Measurements from ENCODE around the gene IRX5.

The IRX5 gene

DNA sequence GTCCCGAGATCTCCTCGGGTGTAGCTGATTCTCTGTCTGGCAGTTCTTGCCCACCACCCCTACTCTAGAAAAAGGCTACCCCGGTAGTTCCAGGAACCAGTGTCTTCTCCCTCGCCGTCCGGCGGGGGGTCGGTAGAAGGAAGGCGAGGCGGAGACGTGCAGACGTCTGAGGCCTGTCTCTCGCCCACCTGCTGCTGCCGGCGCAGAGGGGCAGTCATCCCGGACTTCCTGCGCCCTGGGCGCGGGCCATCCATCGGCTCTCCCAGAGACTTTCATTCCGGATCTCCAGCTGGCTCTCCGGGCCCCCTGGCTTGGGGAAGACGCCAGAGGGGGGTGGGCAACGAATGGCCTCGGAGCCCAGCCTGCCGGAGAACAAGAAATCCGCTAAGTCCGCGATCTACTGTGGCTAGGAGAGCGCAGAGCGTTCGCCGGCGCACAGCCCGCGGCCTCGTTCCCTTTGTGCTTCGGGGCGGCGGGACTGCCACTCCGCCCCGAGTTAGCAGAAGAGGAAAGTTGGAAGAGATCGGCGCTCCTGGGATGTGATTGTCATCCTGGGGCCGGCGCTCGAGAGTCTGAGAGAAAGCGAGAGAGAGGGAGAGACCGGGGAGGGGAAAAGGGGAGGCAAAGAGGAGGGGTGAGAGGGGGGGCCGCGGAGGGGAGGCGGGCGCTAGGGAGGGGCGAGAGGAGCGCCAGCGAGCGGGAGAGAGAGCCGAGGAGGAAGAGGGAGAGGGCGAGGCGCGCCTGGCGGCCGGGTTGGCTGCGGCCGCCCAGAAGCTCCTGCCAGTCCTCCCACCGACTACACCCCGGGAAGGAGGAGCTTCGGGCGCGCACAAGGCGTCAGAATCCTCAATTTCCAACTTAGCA lies at the start of gene IRX5:
TSS of gene IRX5 (plus strand) at position 861 of the 864 bp plus-strand sequence. CDS start 334 bp downstream, outside the sequence.
- DNase-seq (ENCODE audit: low spot score) = peak; percentile 69

DNA sequence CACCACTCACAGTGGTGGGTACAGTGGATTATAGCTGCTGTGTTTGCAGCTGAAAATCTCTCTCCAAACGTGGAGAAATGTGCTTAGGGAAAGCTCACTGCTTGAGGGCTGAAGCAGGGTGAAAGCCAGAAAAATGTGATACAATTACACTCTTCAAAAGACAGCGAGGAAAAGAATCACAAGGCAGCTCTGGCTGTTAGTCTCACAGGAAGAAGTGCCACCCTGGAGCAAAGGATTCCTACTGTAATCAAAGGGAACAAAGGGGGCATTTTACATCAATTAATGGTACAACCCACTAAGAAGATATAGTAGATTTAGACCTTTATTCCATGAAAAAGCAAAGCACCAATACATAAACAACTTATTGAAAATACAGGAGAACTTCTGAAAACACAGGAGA lies 48.1 kb upstream of the IRX5 start:
- DNase-seq (ENCODE audit: low spot score) = no peak

DNA sequence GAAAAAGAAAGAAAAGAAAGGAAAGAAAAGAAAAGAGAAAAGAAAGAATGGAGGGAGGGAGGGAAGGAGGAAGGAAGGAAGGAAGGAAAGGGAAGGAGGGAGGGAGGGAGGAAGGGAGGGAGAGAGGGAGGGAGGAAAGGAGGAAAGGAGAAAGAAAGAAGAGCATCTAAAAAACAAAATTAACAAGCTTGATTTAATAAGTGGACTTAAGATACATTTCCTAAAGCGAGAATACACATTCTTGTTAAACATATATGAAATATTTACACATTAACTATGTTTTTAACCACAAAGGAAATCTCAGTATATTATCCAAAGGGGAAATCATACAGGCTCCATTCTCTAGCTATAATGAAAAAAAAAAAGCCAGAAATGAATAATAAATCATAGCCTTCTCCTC lies 47.3 kb upstream of the IRX5 start:
- no peak for DNase-seq (ENCODE audit: low spot score)

DNA sequence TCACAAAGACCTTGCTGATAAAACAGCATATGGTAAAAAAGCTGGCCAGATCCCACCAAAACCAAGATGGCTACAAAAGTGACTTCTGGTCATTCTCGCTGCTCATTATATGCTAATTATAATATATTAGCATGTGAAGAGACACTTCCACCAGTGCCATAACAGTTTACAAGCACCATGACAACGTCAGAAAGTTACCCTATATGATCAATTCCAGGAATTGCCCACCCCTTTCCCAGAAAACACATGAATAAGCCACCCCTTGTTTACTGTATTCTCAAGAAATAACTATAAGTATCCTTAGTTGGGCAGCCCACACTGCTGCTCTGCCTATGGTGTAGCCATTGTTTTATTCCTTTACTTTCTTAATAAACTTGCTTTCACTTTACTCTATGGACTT lies 44.6 kb upstream of the IRX5 start:
- no peak for DNase-seq (ENCODE audit: low spot score)

DNA sequence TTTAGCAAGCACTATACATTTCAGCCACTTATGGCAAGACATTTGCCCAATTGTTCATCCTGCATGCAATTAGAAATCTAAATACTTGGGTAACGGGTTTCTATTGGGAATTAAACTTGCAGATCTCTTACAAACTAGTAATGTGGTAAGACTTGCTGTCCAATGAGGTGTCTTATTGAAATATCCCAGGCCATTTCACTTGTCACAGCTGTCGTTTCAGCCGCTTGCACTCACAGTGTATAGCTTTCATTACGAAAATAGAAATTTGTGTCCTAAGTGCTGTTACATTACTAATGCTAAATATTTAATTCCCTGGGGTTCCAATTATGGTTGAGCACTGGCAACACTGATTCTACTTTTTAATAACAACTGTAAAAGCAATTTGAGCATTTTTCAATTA lies 40.3 kb upstream of the IRX5 start:
- DNase-seq (ENCODE audit: low spot score) = no peak

DNA sequence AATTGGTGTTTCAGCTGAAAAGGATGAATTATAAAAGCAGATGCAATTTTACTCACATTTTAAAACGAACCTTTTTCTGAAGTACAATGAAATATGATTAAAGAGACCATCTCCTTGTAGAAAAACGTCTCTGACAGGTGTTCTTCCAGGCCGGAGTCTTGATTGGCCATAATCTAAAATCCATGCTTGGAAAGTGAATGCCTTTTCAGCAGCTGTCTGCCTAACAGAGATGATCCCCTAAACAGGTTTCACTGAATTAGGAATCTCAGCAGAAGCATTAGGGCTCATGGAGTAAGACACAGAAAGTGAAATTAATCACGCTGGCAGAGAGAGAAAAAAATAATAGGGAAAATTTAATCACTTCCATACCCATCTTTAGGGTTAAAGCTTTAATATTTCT lies 39.3 kb upstream of the IRX5 start:
- DNase-seq (ENCODE audit: low spot score) = no peak

DNA sequence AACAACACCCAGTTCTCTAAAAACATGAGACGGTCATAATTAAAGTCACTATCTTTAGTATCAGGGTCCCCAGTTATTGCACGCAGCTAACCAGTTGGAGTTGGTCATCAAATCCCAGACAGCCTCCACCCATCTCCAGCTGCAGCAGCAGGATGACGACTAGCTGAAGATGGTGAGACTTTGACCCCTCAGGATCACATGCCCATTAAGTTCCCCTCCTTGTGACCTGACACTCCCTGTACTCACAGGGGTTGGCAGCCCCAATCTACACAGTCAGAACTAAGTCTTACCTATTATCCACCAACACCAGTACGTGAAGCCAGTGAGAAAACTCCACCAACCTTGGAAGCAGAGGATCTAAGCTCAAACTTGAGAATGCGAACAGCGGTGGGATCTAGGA lies 37.7 kb upstream of the IRX5 start:
- no peak for DNase-seq (ENCODE audit: low spot score)

DNA sequence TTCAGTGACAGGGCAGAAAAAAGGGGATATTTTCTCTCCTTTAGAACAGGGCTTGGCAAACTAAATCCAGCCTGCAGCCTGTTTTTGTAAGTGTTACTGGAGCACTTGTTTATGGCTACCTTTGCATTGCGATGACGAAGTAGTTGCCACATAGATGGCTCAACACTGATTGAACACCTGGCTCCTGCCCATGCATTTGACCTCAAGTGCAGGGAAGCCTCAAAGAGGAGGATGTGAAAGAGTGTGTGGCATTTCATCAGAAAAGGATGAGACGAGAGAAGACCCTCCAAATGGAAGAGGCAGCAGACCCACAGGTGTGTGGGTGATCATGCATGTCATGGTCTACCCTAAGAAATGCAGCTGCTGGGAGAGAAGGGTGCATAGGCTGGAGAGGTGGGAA lies 32.7 kb upstream of the IRX5 start:
- no peak for DNase-seq (ENCODE audit: low spot score)

DNA sequence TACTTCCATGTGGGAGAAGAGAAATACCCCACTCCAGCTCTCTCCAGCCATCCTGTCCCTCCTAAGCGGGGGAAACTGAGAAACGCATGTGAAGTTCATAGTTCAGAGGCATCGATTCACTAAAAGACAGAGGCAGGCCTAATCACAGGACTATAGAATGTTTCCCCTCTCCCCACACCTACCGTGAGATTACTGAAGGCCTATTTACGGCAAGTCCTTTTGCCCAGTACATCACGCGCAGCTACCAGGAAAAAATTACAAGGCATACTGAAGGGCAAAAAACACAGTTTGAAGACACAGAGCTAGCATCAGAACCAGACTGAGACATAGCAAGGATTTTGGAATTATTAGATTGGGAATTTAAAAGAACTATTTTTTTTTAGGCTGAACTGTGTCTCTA lies 29.1 kb upstream of the IRX5 start:
- DNase-seq (ENCODE audit: low spot score) = no peak

DNA sequence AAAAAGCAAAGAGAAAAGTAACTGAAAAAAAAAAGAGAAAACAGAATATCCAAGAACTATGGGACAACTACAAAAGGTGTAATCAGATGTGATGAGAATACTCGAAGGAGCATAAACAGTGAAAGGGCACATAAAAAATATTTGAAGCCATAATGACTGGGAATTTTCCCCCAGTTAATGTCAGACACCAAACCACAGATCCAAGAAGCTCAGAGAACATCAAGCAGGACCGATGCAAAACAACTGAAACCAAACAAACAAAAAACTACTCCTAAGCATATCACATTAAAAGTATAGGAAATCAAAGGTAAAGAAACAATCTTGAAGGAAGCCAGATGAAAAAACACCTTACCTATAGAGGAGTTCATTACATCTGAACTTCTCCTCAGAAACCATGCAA lies 27.6 kb upstream of the IRX5 start:
- no peak for DNase-seq (ENCODE audit: low spot score)

DNA sequence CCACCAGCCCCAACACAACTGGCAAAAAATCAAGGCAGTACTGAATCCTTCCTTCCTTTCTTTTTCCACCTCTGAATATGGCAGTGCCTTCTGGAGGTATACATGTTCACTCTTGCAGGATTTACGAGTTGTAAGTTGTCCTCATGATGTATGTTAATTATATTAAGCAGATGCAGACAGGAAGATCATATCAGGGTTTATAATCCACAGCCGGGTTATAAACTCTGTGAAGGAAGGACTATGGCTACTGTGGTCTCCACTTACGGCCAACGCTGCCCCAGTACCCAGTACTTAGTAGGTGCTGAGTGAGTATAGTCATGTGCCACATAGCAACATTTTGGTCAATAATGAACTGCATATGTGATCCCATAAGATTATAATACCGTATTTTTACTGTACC lies 19.6 kb upstream of the IRX5 start:
- DNase-seq (ENCODE audit: low spot score) = no peak

DNA sequence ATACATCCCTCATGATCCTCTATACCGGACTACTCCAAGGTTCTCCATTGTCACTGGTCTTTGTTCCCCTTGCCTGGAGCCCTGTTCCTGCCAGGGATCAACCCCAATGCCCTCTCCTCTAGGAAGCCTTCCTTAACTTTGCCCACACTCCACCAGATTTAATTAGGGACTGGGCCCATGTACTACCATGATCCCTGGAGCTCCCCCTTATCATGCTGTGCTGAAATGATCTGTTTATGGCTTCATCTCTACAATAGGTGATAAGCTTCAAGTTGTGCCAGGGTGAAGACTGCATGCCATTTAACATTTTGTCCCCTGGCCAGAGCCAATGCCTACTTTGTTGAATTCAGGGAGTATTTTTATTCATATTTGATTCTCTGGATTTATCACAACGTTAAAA lies 17.9 kb upstream of the IRX5 start:
- DNase-seq (ENCODE audit: low spot score) = no peak

DNA sequence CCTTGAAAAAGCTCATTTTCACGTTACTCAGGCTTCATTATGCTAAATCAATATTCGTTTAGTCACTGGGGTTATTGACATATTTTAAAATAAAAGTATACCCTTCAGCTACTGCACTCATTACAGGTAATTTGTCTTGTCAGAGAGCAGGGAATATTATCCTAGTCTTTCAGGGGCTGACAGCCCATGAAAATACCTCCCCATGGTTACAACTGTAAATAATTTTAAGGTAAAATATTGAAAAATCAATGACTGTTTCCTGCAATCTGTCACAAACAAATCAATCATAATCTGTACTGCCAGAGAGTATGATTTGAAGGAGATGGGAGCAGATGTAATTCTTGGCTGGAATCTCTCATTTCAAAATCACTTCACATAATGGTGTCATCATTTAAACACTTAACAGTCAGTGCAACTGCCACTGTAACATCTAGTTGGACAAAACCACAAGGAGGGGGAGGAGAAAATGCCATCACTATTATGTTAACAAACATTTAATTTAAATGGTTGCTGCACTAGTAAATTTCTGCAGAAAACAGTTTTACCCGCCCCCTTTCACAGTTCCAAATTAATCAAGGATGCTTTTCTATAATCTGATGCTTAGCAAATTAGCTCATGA lies 9.3 kb upstream of the IRX5 start:
- DNase-seq (ENCODE audit: low spot score) = no peak

DNA sequence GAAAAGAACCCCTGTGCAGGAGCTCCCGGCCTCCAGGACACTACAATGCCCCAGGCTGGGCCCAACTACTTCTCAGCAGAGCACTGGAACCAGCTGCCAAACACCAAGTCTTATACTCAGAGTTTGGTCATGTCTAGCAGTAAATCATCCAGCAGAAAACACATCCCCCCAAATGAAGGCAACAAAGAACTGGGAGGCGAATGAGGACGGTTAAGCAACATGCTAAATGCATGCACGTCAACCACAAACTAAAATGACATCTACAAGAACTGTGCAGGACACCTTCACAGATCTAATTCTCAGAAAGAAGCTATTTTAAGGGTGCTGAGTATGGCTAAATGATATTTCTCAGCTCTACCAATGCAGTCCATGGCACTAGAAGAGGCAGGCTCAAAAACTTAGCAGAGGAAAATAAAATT lies 7.6 kb upstream of the IRX5 start:
- DNase-seq (ENCODE audit: low spot score) = no peak

DNA sequence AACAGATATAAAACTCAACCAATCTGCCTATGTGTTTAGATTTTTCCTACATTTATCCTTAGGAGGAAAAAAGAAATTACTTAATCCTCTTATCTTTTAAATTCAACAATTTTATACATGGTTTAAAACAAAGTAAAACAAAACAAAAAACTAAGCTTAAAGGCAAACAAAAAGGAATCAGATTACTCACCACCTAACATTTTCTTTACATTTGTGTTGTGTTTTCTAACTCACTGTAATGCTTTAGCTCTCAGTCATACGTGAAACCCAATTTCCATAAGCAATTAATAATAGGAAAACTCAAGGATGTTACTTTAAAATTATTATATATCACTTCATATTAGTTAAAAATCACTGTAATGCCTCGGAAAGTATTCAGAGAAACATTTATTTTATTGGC lies 6.7 kb upstream of the IRX5 start:
- no peak for DNase-seq (ENCODE audit: low spot score)

DNA sequence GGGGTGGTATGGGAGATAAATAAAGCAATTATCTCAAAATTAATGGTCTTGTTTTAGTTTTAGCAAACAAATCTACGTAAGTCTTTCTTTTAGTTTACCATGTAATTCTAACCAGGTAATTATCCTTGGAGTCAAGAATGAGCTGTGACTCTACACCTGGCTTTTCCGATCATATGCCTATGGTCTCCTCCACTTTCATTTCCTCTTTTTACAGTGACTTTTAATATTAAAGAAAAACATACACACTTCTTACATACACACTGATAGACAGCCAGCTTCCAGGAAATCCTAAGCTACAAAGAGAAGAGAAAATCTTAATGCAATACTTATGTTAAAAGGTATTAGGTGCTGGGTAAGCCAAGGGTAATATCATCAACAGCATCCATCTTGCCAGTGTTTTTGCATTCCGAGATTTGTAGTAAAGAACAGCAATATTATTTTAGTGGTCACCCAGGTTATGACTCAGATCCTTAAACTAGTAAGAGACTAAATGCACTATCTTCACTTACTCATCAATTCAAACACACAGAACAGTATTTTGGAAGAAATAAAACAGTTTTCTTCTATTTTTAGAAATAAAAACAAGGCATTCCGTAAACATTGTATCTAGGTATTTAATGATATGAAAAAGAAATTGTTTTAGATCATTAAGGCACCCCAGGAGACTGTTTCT lies 4.4 kb upstream of the IRX5 start:
- no peak for DNase-seq (ENCODE audit: low spot score)

DNA sequence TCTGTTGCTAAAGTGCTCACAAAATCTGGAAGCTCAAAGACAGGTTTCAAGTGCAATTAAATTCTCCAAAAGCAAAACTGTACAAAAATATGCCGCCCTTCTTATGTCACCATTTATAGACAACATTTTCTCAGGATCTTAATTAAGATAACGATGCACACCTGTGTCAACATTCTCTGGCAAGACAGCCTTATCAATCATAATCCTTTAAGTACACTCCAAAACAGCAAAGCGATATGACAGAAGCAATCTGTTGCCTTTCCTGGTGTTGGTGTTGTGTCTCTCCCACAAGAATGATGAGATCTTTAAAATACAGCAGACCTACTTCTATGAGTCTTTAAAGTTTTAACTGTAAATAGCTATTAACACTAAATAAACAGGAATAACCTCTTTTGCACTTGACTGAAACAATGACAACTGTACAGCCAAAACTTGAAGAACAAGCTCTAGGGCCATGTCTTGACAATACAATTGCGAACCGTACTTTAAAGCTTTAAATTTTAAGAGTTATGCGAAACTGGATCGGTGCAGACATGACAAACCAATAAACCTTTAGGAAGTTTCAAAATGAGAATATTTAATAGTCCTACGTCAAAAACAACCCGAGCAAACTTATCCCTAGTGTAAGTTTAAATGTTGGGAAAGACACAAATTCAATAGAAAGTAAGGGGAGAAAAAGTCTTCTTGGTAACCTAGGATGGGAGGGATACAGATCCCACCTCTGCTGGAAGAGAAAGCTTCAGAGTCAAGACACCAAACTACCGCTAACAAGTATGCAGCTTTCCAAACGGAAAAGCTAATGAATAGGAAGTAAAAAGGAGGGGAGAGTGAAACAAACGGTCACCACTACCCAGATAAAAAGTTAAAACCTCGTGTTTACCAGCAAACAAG lies 3.3 kb upstream of the IRX5 start:
- no peak for DNase-seq (ENCODE audit: low spot score)

DNA sequence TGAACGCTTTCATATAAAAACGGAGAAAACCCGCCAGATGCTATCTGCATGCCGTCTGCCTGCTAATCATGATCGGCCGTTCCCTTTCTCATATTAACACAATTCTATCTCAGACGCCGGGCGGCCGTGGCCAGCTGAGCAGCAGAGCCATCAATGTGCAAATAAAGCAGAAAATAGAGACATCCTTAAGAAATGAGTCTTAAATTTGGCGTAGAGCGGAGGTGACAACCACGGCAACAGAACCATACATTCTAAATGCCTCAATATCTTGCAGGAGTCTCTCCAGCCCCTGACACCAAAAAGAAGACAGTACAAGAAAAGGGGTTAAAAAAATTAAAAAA lies 2.7 kb upstream of the IRX5 start:
- DNase-seq (ENCODE audit: low spot score) = no peak

DNA sequence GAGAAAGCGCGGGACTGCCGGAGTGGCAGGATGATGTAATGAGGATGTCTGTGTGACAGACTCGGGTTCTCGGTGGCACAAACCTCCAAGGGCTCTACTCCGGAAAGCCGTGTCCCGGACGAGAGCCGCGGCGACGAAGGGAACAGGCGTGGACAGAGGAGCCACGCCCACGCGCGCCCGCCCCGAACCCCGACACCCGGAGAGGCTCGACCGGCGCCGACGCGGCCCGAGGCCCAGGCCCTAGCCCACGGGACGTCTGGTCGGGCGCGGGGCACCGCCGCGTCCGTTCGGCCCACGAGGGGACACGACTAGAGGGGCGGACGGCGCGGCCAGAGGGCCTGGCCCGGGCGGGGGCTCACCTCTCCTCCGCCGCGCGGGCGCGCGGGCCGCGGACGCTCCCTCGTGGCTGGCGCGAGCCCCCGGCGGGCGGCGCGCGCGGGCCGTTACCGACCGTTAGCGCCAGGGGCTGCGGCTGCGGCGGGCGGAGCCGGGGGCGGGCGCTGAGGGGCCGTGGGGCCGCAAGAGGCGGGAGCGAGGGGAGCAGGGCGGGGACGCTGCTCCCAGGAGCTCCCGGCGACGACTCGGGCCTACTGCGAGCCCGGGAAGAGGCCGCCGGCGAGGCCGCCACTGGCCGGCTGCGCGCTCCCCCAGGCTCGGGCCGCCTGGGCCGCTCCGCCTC lies 2.1 kb upstream of the IRX5 start:
- peak; percentile 80 for DNase-seq (ENCODE audit: low spot score)

DNA sequence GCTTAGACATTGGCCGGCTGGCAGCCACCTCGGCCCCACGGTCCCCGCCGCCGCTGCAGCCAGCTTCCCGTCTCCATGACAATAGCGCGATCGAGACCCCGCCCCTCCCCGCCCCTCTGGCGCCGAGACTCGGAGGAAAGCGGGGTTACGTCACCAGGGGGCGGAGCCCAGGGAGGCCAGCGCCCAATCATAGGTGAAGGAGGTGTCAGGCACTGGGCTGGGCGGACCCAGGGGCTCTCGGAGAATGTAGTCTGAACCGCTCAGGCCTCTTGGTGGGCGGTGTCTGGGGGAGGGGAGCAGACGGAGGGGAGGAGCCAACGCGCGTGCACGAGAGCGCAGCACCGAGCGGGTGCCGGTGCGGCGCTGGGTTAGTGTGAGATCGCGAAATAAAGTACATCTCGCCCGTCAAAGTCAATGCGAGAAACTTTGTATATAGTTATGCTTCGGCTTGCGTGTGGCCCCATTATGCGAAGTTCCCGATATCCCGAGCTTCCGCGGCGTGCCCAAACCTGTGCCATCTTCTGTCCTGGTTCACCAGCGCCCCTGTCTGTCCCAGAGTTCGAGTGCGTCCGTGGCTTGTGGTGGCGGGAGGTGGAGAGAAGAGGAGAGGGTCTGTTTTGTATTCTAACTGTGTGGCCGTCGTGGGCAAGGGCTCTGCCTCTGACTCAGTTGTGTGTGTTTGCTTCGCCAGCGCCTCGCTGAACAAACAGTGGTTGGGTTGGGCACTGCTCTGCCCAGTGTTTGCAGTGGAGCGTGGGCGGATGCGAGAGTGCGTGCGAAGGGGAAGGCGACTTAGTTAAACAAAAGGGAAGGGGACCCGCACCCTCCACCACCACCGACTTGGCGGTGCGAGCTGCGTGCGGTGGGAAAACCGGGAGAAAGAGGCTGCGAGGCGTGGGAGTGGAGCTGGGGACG lies 1.3 kb upstream of the IRX5 start:
- peak; percentile 92 for DNase-seq (ENCODE audit: low spot score)

DNA sequence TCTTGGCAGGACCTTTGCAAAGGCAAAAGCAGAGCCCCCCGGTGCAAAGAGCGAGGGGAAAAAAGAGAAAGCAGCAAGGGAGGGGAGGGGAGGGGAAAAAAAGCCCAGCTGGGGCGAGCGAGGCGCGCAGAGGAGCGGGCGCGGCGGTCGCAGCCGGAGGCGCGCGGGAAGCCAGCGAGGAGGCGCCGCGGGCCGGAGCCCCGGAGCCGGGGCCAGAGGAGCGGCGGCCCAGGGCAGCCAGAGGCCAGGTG lies 129 bp downstream of the IRX5 start:
- peak; percentile 44 for DNase-seq (ENCODE audit: low spot score)
